ENCODE measurements around the gene SNX5.

Gene SNX5

GRCh38 chr20:17933121-17933520, 35.5 kb downstream of the SNX5 start:
- DNase-seq (ENCODE audit: low read depth): no peak
- no peak for TF ChIP-seq CTCF (conservative IDR thresholded peaks at IDR 0.05; ENCODE audit: low read depth, low read length)
- no peak overlapping the region for H3K4me3 ChIP-seq (ENCODE audit: low read depth, low read length)

- no peak overlapping the region for H3K4me3 ChIP-seq (ENCODE audit: low read depth, low read length)
- no peak for DNase-seq (ENCODE audit: low read depth)
- no peak for TF ChIP-seq CTCF (conservative IDR thresholded peaks at IDR 0.05; ENCODE audit: low read depth, low read length)
Measured at GRCh38 chr20:17932396-17932795, 36.2 kb downstream of the SNX5 start.

GRCh38 chr20:17931513-17931912, 37.1 kb downstream of the SNX5 start:
- TF ChIP-seq CTCF (conservative IDR thresholded peaks at IDR 0.05; ENCODE audit: low read depth, low read length): no peak
- H3K4me3 ChIP-seq (ENCODE audit: low read depth, low read length): no peak overlapping the region
- no peak for DNase-seq (ENCODE audit: low read depth)

GRCh38 chr20:17928633-17929311, 39.8 kb downstream of the SNX5 start:
- TF ChIP-seq CTCF (conservative IDR thresholded peaks at IDR 0.05; ENCODE audit: low read depth, low read length): no peak
- DNase-seq (ENCODE audit: low read depth): no peak
- H3K4me3 ChIP-seq (ENCODE audit: low read depth, low read length): no peak overlapping the region

- H3K4me3 ChIP-seq (ENCODE audit: low read depth, low read length): no peak overlapping the region
- DNase-seq (ENCODE audit: low read depth): no peak
- TF ChIP-seq CTCF (conservative IDR thresholded peaks at IDR 0.05; ENCODE audit: low read depth, low read length): no peak
Measured at GRCh38 chr20:17928211-17928611, 40.4 kb downstream of the SNX5 start.

GRCh38 chr20:17925940-17926300, 42.7 kb downstream of the SNX5 start:
- no peak overlapping the region for H3K4me3 ChIP-seq (ENCODE audit: low read depth, low read length)
- DNase-seq (ENCODE audit: low read depth): no peak
- no peak for TF ChIP-seq CTCF (conservative IDR thresholded peaks at IDR 0.05; ENCODE audit: low read depth, low read length)
